Aorta (tissue), 5 donors: ENCODE results near the gene PDCL2. TPM values are rescaled to one million over a fixed set of nuclear protein-coding genes. Genes with fewer than 3 reads are reported as not detected.

Experiments used
- ATAC-seq: fragments of 200-7000 bp; cut with Tn5 transposase; one replicate; pipeline ENCODE4 v1.9.1; 2022; ENCODE audit warnings: moderate library complexity; ENCODE audit not compliant: low FRiP score
- DNase-seq, 2 donors: peaks; one replicate each; pipeline ENCODE4 v3.0.0-alpha.2; 2020
- H3K27ac ChIP-seq, 2 donors: one replicate each; pipeline ENCODE4 v1.5.1; 2013; ENCODE audit warnings: low read length in 2 of 2, mild to moderate bottlenecking in 2 of 2, moderate library complexity in 2 of 2, control low read depth in 1 of 2, inconsistent platforms in 1 of 2, low read depth in 1 of 2
- H3K27me3 ChIP-seq, 2 donors: one replicate each; pipeline ENCODE4 v1.6.1; 2013; ENCODE audit warnings: control low read depth in 1 of 2, low read length in 1 of 2, mild to moderate bottlenecking in 1 of 2, moderate library complexity in 1 of 2; ENCODE audit not compliant: insufficient read depth in 2 of 2, control insufficient read depth in 1 of 2
- H3K36me3 ChIP-seq, 2 donors: one replicate each; pipeline ENCODE4 v1.6.1; 2013; ENCODE audit warnings: control low read depth in 1 of 2, low read length in 1 of 2, mild to moderate bottlenecking in 1 of 2; ENCODE audit not compliant: insufficient read depth in 2 of 2, control insufficient read depth in 1 of 2
- H3K4me1 ChIP-seq, 2 donors: one replicate each; pipeline ENCODE4 v1.6.1; 2013; ENCODE audit warnings: low read length in 2 of 2, control low read depth in 1 of 2, mild to moderate bottlenecking in 1 of 2, moderate library complexity in 1 of 2; ENCODE audit not compliant: insufficient read depth in 2 of 2, control insufficient read depth in 1 of 2
- H3K4me3 ChIP-seq, 2 donors: one replicate each; pipeline ENCODE4 v1.5.1; 2013; ENCODE audit warnings: low read length in 2 of 2, control low read depth in 1 of 2, mild to moderate bottlenecking in 1 of 2
- H3K9me3 ChIP-seq: one replicate; pipeline ENCODE4 v1.6.1; 2013; ENCODE audit warnings: mild to moderate bottlenecking, low read length; ENCODE audit not compliant: control insufficient read depth
- WGBS, 2 donors: extraction: QIAGEN DNeasy Blood & Tissue Kit; methylation state at CpG; one replicate each; pipeline ENCODE4 v1.1.7; 2013; 5-methylcytosine and 5-hydroxymethylcytosine counted together
- intact Hi-C, 2 donors: fragments of 100-400 bp; cut with DNase I; formaldehyde crosslinking; loops; one replicate each; pipeline versions ENCODE4 v1.14.2 to v1.15.0; 2022
- long read RNA-seq, 2 donors: library from polyadenylated mRNA; unstranded; transcript quantifications; one replicate each; pipeline ENCODE4 v2.0.0, GENCODE V29; 2020 to 2021
- polyA plus RNA-seq, 2 donors: library from polyadenylated mRNA; stranded (reverse); fragments of 200-250 nt; gene quantifications; one replicate each; pipeline ENCODE4 v1.2.3, GENCODE V29; 2013
- total RNA-seq, 2 donors: library from RNA; stranded (reverse); fragmentation: NEBNext Ultra II Directional; extraction: Animal tissue kit (Norgen Biotek cat#: 25700); gene quantifications; one replicate each; pipeline ENCODE4 v1.2.1, GENCODE V29; 2021
- donor health status: healthy with polysubstance abuse.
- donor health status: Bipolar disorder and iron deficiency.
- donor health status: DM: no; HTN: no; CAD: no.
- donor health status: DM: no; HTN: no; CAD: no.
- donor health status: DM: yes; HTN: yes; CAD: no.

Gene PDCL2, protein sequence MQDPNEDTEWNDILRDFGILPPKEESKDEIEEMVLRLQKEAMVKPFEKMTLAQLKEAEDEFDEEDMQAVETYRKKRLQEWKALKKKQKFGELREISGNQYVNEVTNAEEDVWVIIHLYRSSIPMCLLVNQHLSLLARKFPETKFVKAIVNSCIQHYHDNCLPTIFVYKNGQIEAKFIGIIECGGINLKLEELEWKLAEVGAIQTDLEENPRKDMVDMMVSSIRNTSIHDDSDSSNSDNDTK
- total RNA-seq, result not detected
- polyA plus RNA-seq, result not detected
- long read RNA-seq, donor 1, result 0 reads
- long read RNA-seq, donor 2, result 0 reads

GRCh38 chr4:55592014-55592413 is at the start of gene PDCL2:
PDCL2 (minus strand) TSS chr4:55592245; CDS start chr4:55592109, 136 bp downstream.
- no peak for DNase-seq
- no peaks in the 10 kb centered on the region for H3K27me3 ChIP-seq
- intact Hi-C loops, result no loop called here
- no peak within 1 kb of the TSS for H3K4me3 ChIP-seq
- 85 to 94% methylated on average over 24 of the region's 24 CpGs for WGBS, 2 donors
- H3K9me3 ChIP-seq, result no peaks in the 10 kb centered on the region
- H3K4me1 ChIP-seq, result no peaks in the 10 kb centered on the region
- no peak for ATAC-seq
- no peak within 1 kb of the TSS for H3K27ac ChIP-seq
- no peaks in the 10 kb centered on the region for H3K36me3 ChIP-seq

DNA sequence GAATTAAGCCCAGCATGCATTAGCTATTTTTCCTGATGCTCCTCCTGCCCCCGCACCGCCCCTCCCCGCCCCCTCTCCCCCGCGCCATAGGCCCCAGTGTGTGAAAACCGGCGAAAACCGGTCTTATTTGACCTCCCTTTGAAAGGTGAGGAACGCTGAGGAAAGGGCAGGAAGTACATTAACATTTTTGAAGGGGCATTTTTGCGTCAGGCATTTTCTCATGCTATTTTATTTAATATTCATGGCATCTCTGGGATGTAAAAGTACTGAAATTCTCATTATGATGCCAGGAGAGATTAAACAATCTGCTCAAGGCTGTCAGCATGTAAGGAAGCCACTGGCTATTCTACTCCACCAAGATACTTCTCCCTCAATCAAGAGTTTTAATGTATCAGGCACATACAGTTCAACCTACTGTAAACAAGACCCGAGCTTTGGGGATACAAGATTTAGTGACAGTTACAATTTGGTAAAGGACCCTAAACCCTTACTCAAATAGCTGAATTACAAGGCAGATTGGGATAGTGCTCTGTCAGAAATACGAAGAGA is 45.3 kb upstream of the PDCL2 start:
- WGBS, 2 donors, result 56 to 57% methylated on average over 12 of the region's 12 CpGs
- DNase-seq, result no peak
- Histone ChIP-seq H3K36me3 (no peaks in the 10 kb centered on the region), H3K27me3 (peaks cover 0 to 4% of the 10 kb centered on the region in 2 donors), H3K4me1 (no peaks in the 10 kb centered on the region), H3K27ac (no peak overlapping the region), H3K9me3 (no peaks in the 10 kb centered on the region), H3K4me3 (no peak overlapping the region)
- ATAC-seq, result no peak
- intact Hi-C loops, result no loop called here

- DNase-seq (no peak), ATAC-seq (no peak)
- Histone ChIP-seq H3K27ac (no peak overlapping the region), H3K27me3 (peaks cover 0 to 4% of the 10 kb centered on the region in 2 donors), H3K36me3 (no peaks in the 10 kb centered on the region), H3K9me3 (no peaks in the 10 kb centered on the region), H3K4me3 (peak overlapping the region in 1 of 2 donors; percentile 44), H3K4me1 (no peaks in the 10 kb centered on the region)
- intact Hi-C loops, result no loop called here
- WGBS, 2 donors, result 17 to 20% methylated on average over 7 of the region's 7 CpGs
Observed at GRCh38 chr4:55636656-55636999, 44.6 kb upstream of the PDCL2 start.

- Histone ChIP-seq H3K4me1 (no peaks in the 10 kb centered on the region), H3K9me3 (no peaks in the 10 kb centered on the region), H3K36me3 (no peaks in the 10 kb centered on the region), H3K27ac (no peak within 1 kb of the TSS), H3K4me3 (peak within 1 kb of the TSS in 1 of 2 donors; percentile 44), H3K27me3 (peaks cover 0 to 4% of the 10 kb centered on the region in 2 donors)
- 1 to 2% methylated on average over 58 to 80 of the region's 80 CpGs for WGBS, 2 donors
- intact Hi-C loops, result no loop called here
- DNase-seq (peak; percentile 50 to 77), ATAC-seq (peak; percentile 65)
Observed at GRCh38 chr4:55635741-55636655, 44.0 kb upstream of the PDCL2 start, which contains the start of gene NMU. NMU (minus strand) TSS chr4:55636298; CDS start chr4:55636192, 106 bp downstream.

DNA sequence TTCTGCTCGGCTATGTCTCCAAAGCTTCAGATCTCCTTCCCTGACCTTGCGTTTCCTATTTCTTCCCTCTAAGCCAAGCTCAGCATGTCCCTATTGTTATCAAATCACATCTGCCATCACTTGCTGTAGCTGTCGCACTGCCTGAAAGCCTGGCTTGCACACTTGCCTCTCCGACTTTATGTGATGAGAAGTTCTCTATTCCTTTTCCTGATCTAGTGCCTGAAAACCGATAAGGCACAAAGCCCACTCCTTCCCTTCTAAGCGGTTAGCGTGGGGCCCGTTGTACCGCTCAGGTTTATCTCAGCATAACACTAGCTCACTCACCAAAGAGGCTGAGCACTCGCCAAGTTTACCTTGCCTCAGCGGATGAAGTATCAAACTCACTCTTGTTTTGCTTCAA is 43.2 kb upstream of the PDCL2 start:
- Histone ChIP-seq H3K4me1 (no peaks in the 10 kb centered on the region), H3K36me3 (no peaks in the 10 kb centered on the region), H3K27ac (no peak overlapping the region), H3K9me3 (no peaks in the 10 kb centered on the region), H3K27me3 (peaks cover 0 to 3% of the 10 kb centered on the region in 2 donors), H3K4me3 (no peak overlapping the region)
- WGBS, 2 donors, result 3% methylated on average over 11 of the region's 11 CpGs
- intact Hi-C loops, result no loop called here
- ATAC-seq (no peak), DNase-seq (no peak)

DNA sequence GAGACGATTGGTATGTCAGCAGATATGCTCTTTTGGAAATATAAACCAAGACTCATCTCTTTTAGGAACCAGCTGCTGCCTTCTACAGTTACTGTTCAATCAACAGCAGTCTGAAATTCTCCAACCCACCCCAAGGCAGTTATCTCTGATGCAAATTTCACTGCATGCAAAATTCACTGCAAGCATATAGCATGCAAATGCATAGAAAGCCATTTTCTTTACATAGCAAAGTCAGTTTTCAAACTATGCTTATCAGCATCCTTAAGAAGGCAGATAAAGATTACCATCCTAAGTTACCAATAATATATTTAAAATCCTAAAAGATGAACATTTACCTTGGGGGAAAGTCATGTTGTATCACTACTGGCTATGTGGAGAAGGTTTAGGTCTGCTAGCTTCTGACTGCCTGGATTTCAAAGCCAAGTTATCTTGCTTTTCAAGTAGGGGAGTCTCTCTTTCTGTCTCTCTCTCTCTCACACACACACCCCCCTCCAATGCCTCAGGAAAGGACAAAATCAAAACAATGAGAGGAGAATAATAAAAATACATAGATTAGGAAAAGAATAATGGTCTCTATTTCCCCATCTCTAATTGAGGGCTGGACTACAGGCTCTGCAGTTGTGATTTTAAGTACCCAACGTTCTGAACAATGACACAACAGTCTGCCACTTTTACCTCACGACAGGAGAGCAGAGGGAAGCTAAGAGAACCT is 42.5 kb upstream of the PDCL2 start:
- intact Hi-C loops, result no loop called here
- Histone ChIP-seq H3K4me3 (no peak overlapping the region), H3K27ac (no peak overlapping the region), H3K36me3 (no peaks in the 10 kb centered on the region), H3K9me3 (no peaks in the 10 kb centered on the region), H3K4me1 (no peaks in the 10 kb centered on the region), H3K27me3 (peaks cover 0 to 2% of the 10 kb centered on the region in 2 donors)
- 40 to 49% methylated on average over 3 of the region's 3 CpGs for WGBS, 2 donors
- no peak for ATAC-seq
- DNase-seq, result no peak

- intact Hi-C loops, result no loop called here
- 87% methylated on average over 6 of the region's 6 CpGs for WGBS, 2 donors
- H3K36me3 ChIP-seq, result no peaks in the 10 kb centered on the region
- no peak for ATAC-seq
- H3K9me3 ChIP-seq, result no peaks in the 10 kb centered on the region
- no peak for DNase-seq
- no peaks in the 10 kb centered on the region for H3K4me1 ChIP-seq
- H3K4me3 ChIP-seq, result no peak overlapping the region
- H3K27me3 ChIP-seq, result peaks cover 0 to 2% of the 10 kb centered on the region in 2 donors
- H3K27ac ChIP-seq, result no peak overlapping the region
Observed at GRCh38 chr4:55633903-55634302, 41.9 kb upstream of the PDCL2 start.

- ATAC-seq (no peak), DNase-seq (no peak)
- Histone ChIP-seq H3K27me3 (peaks cover 0 to 2% of the 10 kb centered on the region in 2 donors), H3K27ac (no peak overlapping the region), H3K9me3 (no peaks in the 10 kb centered on the region), H3K36me3 (no peaks in the 10 kb centered on the region), H3K4me1 (no peaks in the 10 kb centered on the region), H3K4me3 (no peak overlapping the region)
- intact Hi-C loops, result no loop called here
- 74 to 78% methylated on average over 2 of the region's 2 CpGs for WGBS, 2 donors
Observed at GRCh38 chr4:55625835-55626234, 33.8 kb upstream of the PDCL2 start.
